HEK293 (cell line): ENCODE data around the gene KLHDC10.

Source experiments
- CTCF ChIA-PET: fragments of 350-600 bp; formaldehyde crosslinking; extraction: SDS; loops from one replicate; lab custom pipeline; 2021; ENCODE audit warnings: antibody characterized with exemption; lab: Yijun Ruan, JAX
- POLR2A ChIA-PET: fragments of 300-600 bp; formaldehyde crosslinking; extraction: SDS; loops from one replicate; lab custom pipeline; 2020; ENCODE audit warnings: antibody characterized with exemption, inconsistent platforms; lab: Yijun Ruan, JAX
- H3K27ac ChIP-seq: fragments of 200-500 bp; sonication (Bioruptor generic); 2 replicates; pipeline ENCODE4 v1.5.1; 2014; ENCODE audit warnings: low read depth, low read length, control low read depth, inconsistent platforms; ENCODE audit errors: extremely low read depth
- H3K36me3 ChIP-seq, 2 experiments: fragments of 200-500 bp in 1 of 2; sonication (Bioruptor generic) in 1 of 2; 1 replicate in 1 of 2; 2 replicates in 1 of 2; pipeline ENCODE4 v1.5.1; 2014 to 2017; ENCODE audit warnings: inconsistent platforms in 2 of 2, low read length in 2 of 2; ENCODE audit not compliant: control insufficient read depth in 2 of 2, insufficient read depth in 1 of 2
- H3K4me1 ChIP-seq: fragments of 200-500 bp; sonication (Bioruptor generic); 2 replicates; pipeline ENCODE4 v1.5.1; 2014; ENCODE audit warnings: mild to moderate bottlenecking, low read length, inconsistent platforms; ENCODE audit not compliant: control insufficient read depth, insufficient read depth
- H3K4me3 ChIP-seq: 2 replicates; pipeline ENCODE4 v1.5.1; 2011; ENCODE audit warnings: low read depth, mild to moderate bottlenecking, control low read depth, low read length, moderate library complexity
- H3K9me3 ChIP-seq: fragments of 200-500 bp; sonication (Bioruptor generic); 2 replicates; pipeline ENCODE4 v1.5.1; 2014; ENCODE audit warnings: low read depth, low read length, inconsistent platforms; ENCODE audit not compliant: control insufficient read depth, insufficient read depth
- BCL11A ChIP-seq: fragments of 450-650 bp; formaldehyde crosslinking; IDR thresholded peaks from 2 replicates; pipeline ENCODE4 v1.5.1; 2016; ENCODE audit warnings: low read depth, missing biosample characterization, missing genetic modification characterization
- KLF10 ChIP-seq: fragments of 450-650 bp; IDR thresholded peaks from 2 replicates; pipeline ENCODE4 v1.5.1; 2018; ENCODE audit warnings: missing biosample characterization, mild to moderate bottlenecking, missing genetic modification characterization
- SCRT1 ChIP-seq: fragments of 450-650 bp; formaldehyde crosslinking; IDR thresholded peaks from 2 replicates; pipeline ENCODE4 v1.5.1; 2016; ENCODE audit warnings: missing biosample characterization, missing genetic modification characterization, borderline replicate concordance
- WT1 ChIP-seq: fragments of 450-650 bp; formaldehyde crosslinking; IDR thresholded peaks from 2 replicates; pipeline ENCODE4 v1.5.1; 2016; ENCODE audit warnings: missing biosample characterization, missing genetic modification characterization
- YY2 ChIP-seq: fragments of 450-650 bp; formaldehyde crosslinking; IDR thresholded peaks from 2 replicates; pipeline ENCODE4 v1.5.1; 2016; ENCODE audit warnings: missing biosample characterization, missing genetic modification characterization
- ZFP69B ChIP-seq: fragments of 450-650 bp; formaldehyde crosslinking; IDR thresholded peaks from 2 replicates; pipeline ENCODE4 v1.5.1; 2016; ENCODE audit warnings: missing biosample characterization, missing genetic modification characterization
- ZNF10 ChIP-seq: fragments of 450-650 bp; formaldehyde crosslinking; IDR thresholded peaks from 2 replicates; pipeline ENCODE4 v1.5.1; 2017; ENCODE audit warnings: missing biosample characterization, missing genetic modification characterization
- ZNF157 ChIP-seq: fragments of 450-650 bp; formaldehyde crosslinking; IDR thresholded peaks from 2 replicates; pipeline ENCODE4 v1.5.1; 2016; ENCODE audit warnings: missing biosample characterization, missing genetic modification characterization
- ZNF184 ChIP-seq: fragments of 450-650 bp; IDR thresholded peaks from 2 replicates; pipeline ENCODE4 v1.5.1; 2018; ENCODE audit warnings: missing biosample characterization, mild to moderate bottlenecking, missing genetic modification characterization
- ZNF223 ChIP-seq: fragments of 450-650 bp; formaldehyde crosslinking; IDR thresholded peaks from 2 replicates; pipeline ENCODE4 v1.5.1; 2016; ENCODE audit warnings: missing biosample characterization, missing genetic modification characterization
- ZNF24 ChIP-seq: fragments of 450-650 bp; formaldehyde crosslinking; IDR thresholded peaks from 2 replicates; pipeline ENCODE4 v1.5.1; 2016; ENCODE audit warnings: missing biosample characterization, missing genetic modification characterization
- ZNF426 ChIP-seq: fragments of 450-650 bp; formaldehyde crosslinking; IDR thresholded peaks from 2 replicates; pipeline ENCODE4 v1.5.1; 2017; ENCODE audit warnings: missing biosample characterization, missing genetic modification characterization, mild to moderate bottlenecking, inconsistent platforms, moderate library complexity
- ZNF558 ChIP-seq: fragments of 450-650 bp; formaldehyde crosslinking; IDR thresholded peaks from 2 replicates; pipeline ENCODE4 v1.5.1; 2016; ENCODE audit warnings: missing biosample characterization, missing genetic modification characterization
- ZNF777 ChIP-seq: fragments of 450-650 bp; formaldehyde crosslinking; IDR thresholded peaks from 2 replicates; pipeline ENCODE4 v1.5.1; 2017; ENCODE audit warnings: missing biosample characterization, missing genetic modification characterization, borderline replicate concordance
- ZSCAN30 ChIP-seq: fragments of 450-650 bp; IDR thresholded peaks from 2 replicates; pipeline ENCODE4 v1.5.1; 2018; ENCODE audit warnings: missing biosample characterization, mild to moderate bottlenecking, missing genetic modification characterization, moderate library complexity
- TF ChIP-seq, protein P1 (sequence below): fragments of 450-650 bp; formaldehyde crosslinking; IDR thresholded peaks from 2 replicates; pipeline ENCODE4 v1.5.1; 2017; ENCODE audit warnings: missing biosample characterization, missing genetic modification characterization
- TF ChIP-seq, protein P2 (sequence below): fragments of 450-650 bp; formaldehyde crosslinking; IDR thresholded peaks from 2 replicates; pipeline ENCODE4 v1.5.1; 2016; ENCODE audit warnings: missing biosample characterization, missing genetic modification characterization
- TF ChIP-seq, protein P3 (sequence below): fragments of 450-650 bp; formaldehyde crosslinking; IDR thresholded peaks from 2 replicates; pipeline ENCODE4 v1.5.1; 2016; ENCODE audit warnings: missing biosample characterization, missing genetic modification characterization, low read depth
- TF ChIP-seq, protein P4 (sequence below): fragments of 450-650 bp; formaldehyde crosslinking; IDR thresholded peaks from 2 replicates; pipeline ENCODE4 v1.5.1; 2016; ENCODE audit warnings: missing biosample characterization, missing genetic modification characterization

Gene KLHDC10

DNA sequence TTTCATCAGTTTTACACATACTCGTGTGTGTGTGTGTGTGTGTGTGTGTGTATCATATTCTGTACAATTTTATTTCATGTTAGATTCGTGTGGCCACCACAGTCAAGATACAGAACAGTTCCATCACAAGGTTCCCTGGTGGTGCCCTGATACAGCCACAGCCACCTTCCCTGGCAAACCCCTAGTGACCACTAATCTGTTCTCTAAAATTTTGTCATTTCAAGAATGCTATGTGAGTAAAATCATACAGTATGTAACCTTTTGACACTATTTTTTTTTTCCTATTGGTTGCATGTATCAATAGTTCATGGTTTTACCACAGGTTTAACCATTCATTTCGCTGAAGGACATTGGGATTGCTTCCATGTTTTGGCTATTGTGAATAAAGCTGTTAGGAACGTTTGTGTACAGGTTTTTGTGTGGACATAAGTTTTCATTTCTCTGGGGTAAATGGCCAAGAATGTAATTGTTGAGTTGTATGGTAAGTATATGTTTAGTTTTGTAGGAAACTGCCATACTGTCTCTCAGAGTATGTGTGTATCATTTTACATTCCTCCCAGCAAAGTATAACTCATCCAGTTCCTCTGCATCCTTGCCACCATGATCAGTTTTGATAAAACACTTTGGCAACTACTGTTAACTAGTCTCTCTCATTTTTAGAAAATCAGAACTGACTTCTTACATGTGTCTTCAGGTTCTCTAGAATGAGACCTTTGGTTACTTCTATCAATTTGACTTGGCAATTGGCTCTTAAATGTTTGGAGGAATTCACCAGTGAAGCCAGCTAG lies 20.6 kb downstream of the KLHDC10 start:
- no peaks in the 10 kb centered on the region for H3K36me3 ChIP-seq
- no peak for TF ChIP-seq KLF10 (tag by site-specific recombination)
- TF ChIP-seq, protein P1, sequence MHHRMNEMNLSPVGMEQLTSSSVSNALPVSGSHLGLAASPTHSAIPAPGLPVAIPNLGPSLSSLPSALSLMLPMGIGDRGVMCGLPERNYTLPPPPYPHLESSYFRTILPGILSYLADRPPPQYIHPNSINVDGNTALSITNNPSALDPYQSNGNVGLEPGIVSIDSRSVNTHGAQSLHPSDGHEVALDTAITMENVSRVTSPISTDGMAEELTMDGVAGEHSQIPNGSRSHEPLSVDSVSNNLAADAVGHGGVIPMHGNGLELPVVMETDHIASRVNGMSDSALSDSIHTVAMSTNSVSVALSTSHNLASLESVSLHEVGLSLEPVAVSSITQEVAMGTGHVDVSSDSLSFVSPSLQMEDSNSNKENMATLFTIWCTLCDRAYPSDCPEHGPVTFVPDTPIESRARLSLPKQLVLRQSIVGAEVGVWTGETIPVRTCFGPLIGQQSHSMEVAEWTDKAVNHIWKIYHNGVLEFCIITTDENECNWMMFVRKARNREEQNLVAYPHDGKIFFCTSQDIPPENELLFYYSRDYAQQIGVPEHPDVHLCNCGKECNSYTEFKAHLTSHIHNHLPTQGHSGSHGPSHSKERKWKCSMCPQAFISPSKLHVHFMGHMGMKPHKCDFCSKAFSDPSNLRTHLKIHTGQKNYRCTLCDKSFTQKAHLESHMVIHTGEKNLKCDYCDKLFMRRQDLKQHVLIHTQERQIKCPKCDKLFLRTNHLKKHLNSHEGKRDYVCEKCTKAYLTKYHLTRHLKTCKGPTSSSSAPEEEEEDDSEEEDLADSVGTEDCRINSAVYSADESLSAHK (tag by site-specific recombination), result no peak
- no peak for TF ChIP-seq ZNF426 (tag by site-specific recombination)
- no peak for TF ChIP-seq YY2 (tag by site-specific recombination)
- TF ChIP-seq ZNF223, result no peak
- TF ChIP-seq, all 188 proteins: peak for 0
- Histone ChIP-seq H3K27ac (no peak overlapping the region), H3K9me3 (no peaks in the 10 kb centered on the region), H3K4me3 (no peak overlapping the region), H3K4me1 (peaks cover 3% of the 10 kb centered on the region; the same call in 1 of the 2 replicates)
- ChIA-PET CTCF (no interaction called here), POLR2A (no interaction called here)

DNA sequence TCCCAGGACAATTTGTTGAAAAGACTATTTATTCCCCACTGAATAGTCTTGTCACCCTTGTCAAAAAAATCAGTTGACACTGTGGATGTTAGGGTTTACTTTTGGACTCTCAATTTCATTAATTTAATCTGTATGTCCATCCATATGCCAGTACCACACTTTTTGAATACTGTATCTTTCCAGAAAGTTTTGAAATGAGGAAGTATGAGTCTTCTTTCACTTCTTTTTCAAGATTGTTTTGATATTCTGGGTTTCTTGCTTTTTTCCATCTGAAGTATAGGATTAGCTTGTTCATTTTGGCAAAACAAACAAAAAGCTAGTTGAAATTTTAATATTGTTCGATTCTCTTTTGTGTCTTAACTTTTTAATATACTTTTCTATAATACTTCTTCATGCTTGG lies 21.7 kb downstream of the KLHDC10 start:
- H3K9me3 ChIP-seq, result no peaks in the 10 kb centered on the region
- H3K4me1 ChIP-seq, result peaks cover 3% of the 10 kb centered on the region; the same call in 1 of the 2 replicates
- ChIA-PET POLR2A (no interaction called here), CTCF (no interaction called here)
- no peaks in the 10 kb centered on the region for H3K36me3 ChIP-seq
- TF ChIP-seq, protein P2, sequence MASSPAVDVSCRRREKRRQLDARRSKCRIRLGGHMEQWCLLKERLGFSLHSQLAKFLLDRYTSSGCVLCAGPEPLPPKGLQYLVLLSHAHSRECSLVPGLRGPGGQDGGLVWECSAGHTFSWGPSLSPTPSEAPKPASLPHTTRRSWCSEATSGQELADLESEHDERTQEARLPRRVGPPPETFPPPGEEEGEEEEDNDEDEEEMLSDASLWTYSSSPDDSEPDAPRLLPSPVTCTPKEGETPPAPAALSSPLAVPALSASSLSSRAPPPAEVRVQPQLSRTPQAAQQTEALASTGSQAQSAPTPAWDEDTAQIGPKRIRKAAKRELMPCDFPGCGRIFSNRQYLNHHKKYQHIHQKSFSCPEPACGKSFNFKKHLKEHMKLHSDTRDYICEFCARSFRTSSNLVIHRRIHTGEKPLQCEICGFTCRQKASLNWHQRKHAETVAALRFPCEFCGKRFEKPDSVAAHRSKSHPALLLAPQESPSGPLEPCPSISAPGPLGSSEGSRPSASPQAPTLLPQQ (tag by site-specific recombination), result no peak
- TF ChIP-seq BCL11A, result no peak
- TF ChIP-seq SCRT1 (tag by site-specific recombination), result no peak
- no peak for TF ChIP-seq ZNF157 (tag by site-specific recombination)
- TF ChIP-seq ZNF558, result no peak
- no peak for TF ChIP-seq ZSCAN30 (tag by site-specific recombination)
- TF ChIP-seq, protein P3, sequence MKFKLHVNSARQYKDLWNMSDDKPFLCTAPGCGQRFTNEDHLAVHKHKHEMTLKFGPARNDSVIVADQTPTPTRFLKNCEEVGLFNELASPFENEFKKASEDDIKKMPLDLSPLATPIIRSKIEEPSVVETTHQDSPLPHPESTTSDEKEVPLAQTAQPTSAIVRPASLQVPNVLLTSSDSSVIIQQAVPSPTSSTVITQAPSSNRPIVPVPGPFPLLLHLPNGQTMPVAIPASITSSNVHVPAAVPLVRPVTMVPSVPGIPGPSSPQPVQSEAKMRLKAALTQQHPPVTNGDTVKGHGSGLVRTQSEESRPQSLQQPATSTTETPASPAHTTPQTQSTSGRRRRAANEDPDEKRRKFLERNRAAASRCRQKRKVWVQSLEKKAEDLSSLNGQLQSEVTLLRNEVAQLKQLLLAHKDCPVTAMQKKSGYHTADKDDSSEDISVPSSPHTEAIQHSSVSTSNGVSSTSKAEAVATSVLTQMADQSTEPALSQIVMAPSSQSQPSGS (tag by site-specific recombination), result no peak
- no peak for TF ChIP-seq ZNF184 (tag by site-specific recombination)
- no peak for TF ChIP-seq ZNF24 (tag by site-specific recombination)
- no peak for TF ChIP-seq WT1
- TF ChIP-seq ZFP69B, result no peak
- TF ChIP-seq ZNF10, result no peak
- no peak for TF ChIP-seq ZNF777 (tag by site-specific recombination)
- TF ChIP-seq, protein P4, sequence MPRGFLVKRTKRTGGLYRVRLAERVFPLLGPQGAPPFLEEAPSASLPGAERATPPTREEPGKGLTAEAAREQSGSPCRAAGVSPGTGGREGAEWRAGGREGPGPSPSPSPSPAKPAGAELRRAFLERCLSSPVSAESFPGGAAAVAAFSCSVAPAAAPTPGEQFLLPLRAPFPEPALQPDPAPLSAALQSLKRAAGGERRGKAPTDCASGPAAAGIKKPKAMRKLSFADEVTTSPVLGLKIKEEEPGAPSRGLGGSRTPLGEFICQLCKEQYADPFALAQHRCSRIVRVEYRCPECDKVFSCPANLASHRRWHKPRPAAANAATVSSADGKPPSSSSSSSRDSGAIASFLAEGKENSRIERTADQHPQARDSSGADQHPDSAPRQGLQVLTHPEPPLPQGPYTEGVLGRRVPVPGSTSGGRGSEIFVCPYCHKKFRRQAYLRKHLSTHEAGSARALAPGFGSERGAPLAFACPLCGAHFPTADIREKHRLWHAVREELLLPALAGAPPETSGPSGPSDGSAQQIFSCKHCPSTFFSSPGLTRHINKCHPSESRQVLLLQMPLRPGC (tag by site-specific recombination), result no peak
- H3K27ac ChIP-seq, result no peak overlapping the region
- H3K4me3 ChIP-seq, result no peak overlapping the region
